NB4 (cell line): ENCODE measurements around the gene PCDHA5.
"Not testable (repeated sequence)": the region's sequence is repeated elsewhere in the genome, so short reads cannot be mapped to it uniquely, and the experiment has no call there.

ENCODE experiments used
- DNase-seq: peaks from one replicate; pipeline ENCODE4 v3.0.0; 2010; ENCODE audit warnings: low read depth
- H3K4me3 ChIP-seq: one replicate; pipeline ENCODE4 v1.5.1; 2011; ENCODE audit warnings: mild to moderate bottlenecking, low read depth, low read length, moderate library complexity
- CTCF ChIP-seq: IDR thresholded peaks from one replicate; pipeline ENCODE4 v1.5.1; 2012; ENCODE audit warnings: low read depth, low read length
- MAX ChIP-seq: IDR thresholded peaks from 2 replicates; pipeline ENCODE4 v1.6.1; 2011; ENCODE audit warnings: low read depth, low read length
- MYC ChIP-seq: IDR thresholded peaks from 2 replicates; pipeline ENCODE4 v1.6.1; 2011; ENCODE audit warnings: low read depth, low read length
- POLR2A ChIP-seq: IDR thresholded peaks from 2 replicates; pipeline ENCODE4 v1.6.1; 2011; ENCODE audit warnings: mild to moderate bottlenecking; ENCODE audit not compliant: insufficient read length; ENCODE audit errors: extremely low read depth

Gene PCDHA5

GRCh38 chr5:140821375-140822280 lies at the start of gene PCDHA5:
Gene PCDHA5 (plus strand): TSS chr5:140821613.
- no peak within 1 kb of the TSS for H3K4me3 ChIP-seq
- peak; percentile 28 for DNase-seq

GRCh38 chr5:140780512-140780911 lies 40.9 kb upstream of the PCDHA5 start:
- TF ChIP-seq CTCF = no peak
- no peak for TF ChIP-seq POLR2A
- no peak for TF ChIP-seq MYC
- TF ChIP-seq MAX = no peak
- no peak for DNase-seq
- H3K4me3 ChIP-seq = no peak overlapping the region

More at GRCh38 chr5:140821375-140822280, at the start of gene PCDHA5:
- TF ChIP-seq MYC (no peak), CTCF (peak; percentile 23)

GRCh38 chr5:140785905-140786686 lies 35.3 kb upstream of the PCDHA5 start, which contains the start of gene PCDHA1:
Gene PCDHA1 (plus strand): TSS chr5:140786140.
- TF ChIP-seq CTCF (peak; percentile 31), MAX (no peak)
- H3K4me3 ChIP-seq = no peak within 1 kb of the TSS
- DNase-seq = peak; percentile 72

- not testable (repeated sequence) for H3K4me3 ChIP-seq, DNase-seq
These were observed 34.0 kb upstream of the PCDHA5 start for GRCh38 chr5:140787422-140787821.

- not testable (repeated sequence) for DNase-seq, H3K4me3 ChIP-seq
These were observed 33.4 kb upstream of the PCDHA5 start for GRCh38 chr5:140787849-140788504.

GRCh38 chr5:140791089-140791488 lies 30.3 kb upstream of the PCDHA5 start:
- no peak overlapping the region for H3K4me3 ChIP-seq
- TF ChIP-seq CTCF (no peak), MYC (no peak), MAX (no peak), POLR2A (no peak)
- peak; percentile 89 for DNase-seq
